Hepatocyte (in vitro differentiated cells): ENCODE data around the gene HSD17B8. TPM values are rescaled to one million over a fixed set of nuclear protein-coding genes. Genes with fewer than 3 reads are reported as not detected.

ENCODE experiments used
- DNase-seq: peaks from one replicate; pipeline ENCODE4 v3.0.0-alpha.2; 2016; ENCODE audit warnings: low spot score
- H2AFZ ChIP-seq: fragments of 200-600 bp; sonication (generic); 2 replicates; pipeline ENCODE4 v1.6.0; 2016; ENCODE audit warnings: antibody characterized with exemption, mild to moderate bottlenecking
- H3K27ac ChIP-seq: fragments of 200-600 bp; sonication (generic); 2 replicates; pipeline ENCODE4 v1.5.1; 2016; ENCODE audit warnings: mild to moderate bottlenecking
- H3K27me3 ChIP-seq: fragments of 200-600 bp; sonication (generic); 2 replicates; pipeline ENCODE4 v1.6.1; 2016
- H3K36me3 ChIP-seq: fragments of 200-600 bp; sonication (generic); replicated peaks from 2 replicates; pipeline ENCODE4 v1.5.1; 2016; ENCODE audit warnings: low read depth; ENCODE audit not compliant: insufficient read depth
- H3K4me1 ChIP-seq: fragments of 200-600 bp; sonication (generic); 2 replicates; pipeline ENCODE4 v1.5.1; 2016; ENCODE audit warnings: mild to moderate bottlenecking, moderate library complexity; ENCODE audit not compliant: insufficient read depth
- H3K4me2 ChIP-seq: fragments of 200-600 bp; sonication (generic); 2 replicates; pipeline ENCODE4 v1.6.0; 2016
- H3K4me3 ChIP-seq: fragments of 200-600 bp; sonication (generic); 2 replicates; pipeline ENCODE4 v1.5.1; 2016; ENCODE audit warnings: mild to moderate bottlenecking
- H3K79me2 ChIP-seq: fragments of 200-600 bp; sonication (generic); 2 replicates; pipeline ENCODE4 v1.6.0; 2017; ENCODE audit warnings: mild to moderate bottlenecking
- H3K9me2 ChIP-seq: fragments of 200-600 bp; sonication (generic); replicated peaks from 2 replicates; pipeline ENCODE4 v1.6.0; 2017; ENCODE audit warnings: mild to moderate bottlenecking; ENCODE audit not compliant: insufficient read depth
- H3K9me3 ChIP-seq: fragments of 200-600 bp; sonication (generic); 2 replicates; pipeline ENCODE4 v1.5.1; 2016; ENCODE audit warnings: low read depth, mild to moderate bottlenecking
- H4K20me1 ChIP-seq: fragments of 200-600 bp; sonication (generic); 2 replicates; pipeline ENCODE4 v1.6.0; 2016; ENCODE audit warnings: mild to moderate bottlenecking; ENCODE audit not compliant: insufficient read depth, poor library complexity, severe bottlenecking
- EZH2 ChIP-seq: fragments of 200-600 bp; sonication (generic); IDR thresholded peaks from 2 replicates; pipeline ENCODE4 v1.6.1; 2016; ENCODE audit warnings: antibody characterized with exemption, mild to moderate bottlenecking, borderline replicate concordance
- EZH2phosphoT487 ChIP-seq: fragments of 200-600 bp; sonication (generic); IDR thresholded peaks from one replicate; pipeline ENCODE4 v1.6.1; 2018; ENCODE audit warnings: antibody characterized with exemption, mild to moderate bottlenecking, low read depth, moderate library complexity; ENCODE audit not compliant: unreplicated experiment, severe bottlenecking
- WGBS: methylation state at CpG from one replicate; pipeline ENCODE4 v1.1.6; 2016; ENCODE audit warnings: low lambda C conversion rate; ENCODE audit errors: missing lambda C conversion rate; 5-methylcytosine and 5-hydroxymethylcytosine counted together
- polyA plus RNA-seq: library from polyadenylated mRNA; unstranded; fragments of >200 nt; fragmentation: Nextera tagmentation; extraction: Ambion mirVana; gene quantifications from 2 replicates; pipeline ENCODE4 v1.2.1, GENCODE V29; 2016
- total RNA-seq: library from RNA; depleted of rRNA; stranded (reverse); fragments of >200 nt; gene quantifications from 2 replicates; pipeline ENCODE4 v1.2.3, GENCODE V29; 2014
- TF ChIP-seq, protein P1 (sequence below): fragments of 200-600 bp; sonication (generic); IDR thresholded peaks from 2 replicates; pipeline ENCODE4 v1.5.1; 2016; ENCODE audit warnings: antibody characterized with exemption, mild to moderate bottlenecking; ENCODE audit not compliant: poor library complexity

Gene HSD17B8
- total and polyA plus RNA-seq, 2 experiments from 2014 or later = 6.0 to 12.9 TPM

DNA sequence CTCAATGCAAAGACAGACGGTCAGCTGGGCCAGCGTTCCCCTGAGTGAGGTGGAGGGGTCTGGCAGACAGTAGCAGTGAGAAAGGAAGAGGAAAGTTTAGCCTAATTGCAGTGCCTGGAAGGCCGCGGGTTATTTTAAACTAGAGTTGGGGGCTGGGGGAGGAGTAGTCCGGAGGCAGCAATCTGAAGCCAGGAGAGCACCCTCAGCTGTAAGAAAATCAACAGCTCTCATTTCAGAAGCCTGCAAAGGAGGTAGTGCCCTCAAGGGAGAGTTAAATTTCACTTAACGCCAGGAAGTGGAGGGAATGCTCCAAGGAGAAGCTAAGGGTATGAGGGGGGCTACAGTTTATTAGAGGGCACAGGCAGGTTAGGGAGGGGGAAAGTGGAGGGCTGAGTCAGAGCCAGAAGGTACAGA, 30.8 kb downstream of the HSD17B8 start:
- H3K4me2 ChIP-seq = no peak overlapping the region
- H3K36me3 ChIP-seq = no peaks in the 10 kb centered on the region
- no peaks in the 10 kb centered on the region for H3K79me2 ChIP-seq
- H3K27me3 ChIP-seq = peaks cover 2% of the 10 kb centered on the region
- no peaks in the 10 kb centered on the region for H4K20me1 ChIP-seq
- TF ChIP-seq EZH2phosphoT487 (no peak), EZH2 (no peak)
- TF ChIP-seq, protein P1, sequence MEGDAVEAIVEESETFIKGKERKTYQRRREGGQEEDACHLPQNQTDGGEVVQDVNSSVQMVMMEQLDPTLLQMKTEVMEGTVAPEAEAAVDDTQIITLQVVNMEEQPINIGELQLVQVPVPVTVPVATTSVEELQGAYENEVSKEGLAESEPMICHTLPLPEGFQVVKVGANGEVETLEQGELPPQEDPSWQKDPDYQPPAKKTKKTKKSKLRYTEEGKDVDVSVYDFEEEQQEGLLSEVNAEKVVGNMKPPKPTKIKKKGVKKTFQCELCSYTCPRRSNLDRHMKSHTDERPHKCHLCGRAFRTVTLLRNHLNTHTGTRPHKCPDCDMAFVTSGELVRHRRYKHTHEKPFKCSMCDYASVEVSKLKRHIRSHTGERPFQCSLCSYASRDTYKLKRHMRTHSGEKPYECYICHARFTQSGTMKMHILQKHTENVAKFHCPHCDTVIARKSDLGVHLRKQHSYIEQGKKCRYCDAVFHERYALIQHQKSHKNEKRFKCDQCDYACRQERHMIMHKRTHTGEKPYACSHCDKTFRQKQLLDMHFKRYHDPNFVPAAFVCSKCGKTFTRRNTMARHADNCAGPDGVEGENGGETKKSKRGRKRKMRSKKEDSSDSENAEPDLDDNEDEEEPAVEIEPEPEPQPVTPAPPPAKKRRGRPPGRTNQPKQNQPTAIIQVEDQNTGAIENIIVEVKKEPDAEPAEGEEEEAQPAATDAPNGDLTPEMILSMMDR = no peak
- no peak overlapping the region for H3K4me3 ChIP-seq
- no peak overlapping the region for H2AFZ ChIP-seq
- no peaks in the 10 kb centered on the region for H3K4me1 ChIP-seq
- no peak for DNase-seq
- no peaks in the 10 kb centered on the region for H3K9me3 ChIP-seq
- WGBS = 15% methylated on average over 6 of the region's 6 CpGs
- no peaks in the 10 kb centered on the region for H3K9me2 ChIP-seq
- no peak overlapping the region for H3K27ac ChIP-seq

DNA sequence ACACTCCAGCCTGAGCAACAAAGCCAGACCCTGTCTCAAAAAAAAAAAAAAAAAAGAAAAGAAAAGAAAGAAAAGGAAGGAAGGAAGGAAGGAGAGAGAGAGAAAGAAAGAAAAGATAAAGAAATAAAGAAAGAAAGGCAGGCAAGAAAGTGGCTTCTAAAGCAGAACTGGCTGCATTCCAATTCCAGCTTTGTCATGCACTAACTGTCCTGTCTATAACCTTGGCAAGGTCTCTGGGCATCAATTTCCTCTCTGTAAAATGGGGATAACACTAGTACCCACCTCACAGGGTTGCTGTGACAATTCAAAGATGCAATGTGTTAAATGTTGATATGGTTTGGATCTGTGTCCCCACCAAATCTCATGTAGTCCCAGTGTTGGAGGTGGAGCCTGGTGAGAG, 31.9 kb downstream of the HSD17B8 start:
- H3K4me3 ChIP-seq = no peak overlapping the region
- no peak overlapping the region for H2AFZ ChIP-seq
- TF ChIP-seq EZH2phosphoT487 (no peak), EZH2 (no peak)
- TF ChIP-seq, protein P1 = no peak
- H3K27ac ChIP-seq = no peak overlapping the region
- no peaks in the 10 kb centered on the region for H4K20me1 ChIP-seq
- H3K9me2 ChIP-seq = no peaks in the 10 kb centered on the region
- H3K9me3 ChIP-seq = no peaks in the 10 kb centered on the region
- H3K36me3 ChIP-seq = no peaks in the 10 kb centered on the region
- DNase-seq = no peak
- no peaks in the 10 kb centered on the region for H3K79me2 ChIP-seq
- no peaks in the 10 kb centered on the region for H3K4me1 ChIP-seq
- peaks cover 3% of the 10 kb centered on the region for H3K27me3 ChIP-seq
- H3K4me2 ChIP-seq = no peak overlapping the region

DNA sequence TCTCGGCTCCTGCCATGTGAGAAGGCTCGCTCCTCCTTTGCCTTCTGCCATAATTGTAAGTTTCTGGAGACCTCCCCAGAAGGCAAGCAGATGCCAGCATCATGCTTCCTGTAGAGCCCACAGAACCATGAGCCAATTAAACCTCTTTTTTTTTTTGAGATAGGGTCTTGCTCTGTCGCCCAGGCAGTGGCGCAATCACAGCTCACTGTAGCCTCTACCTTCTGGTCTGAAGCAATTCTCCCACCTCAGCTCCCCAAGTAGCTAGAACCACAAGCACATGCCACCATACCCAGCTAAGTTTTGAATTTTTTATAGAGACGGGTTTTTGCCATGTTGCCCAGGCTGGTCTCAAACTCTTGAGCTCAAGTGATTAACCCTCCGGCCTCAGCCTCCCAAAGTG, 32.4 kb downstream of the HSD17B8 start:
- Histone ChIP-seq H2AFZ (no peak overlapping the region), H3K9me2 (no peaks in the 10 kb centered on the region), H3K27ac (no peak overlapping the region), H3K4me1 (no peaks in the 10 kb centered on the region), H3K36me3 (no peaks in the 10 kb centered on the region), H3K4me3 (no peak overlapping the region), H3K9me3 (no peaks in the 10 kb centered on the region), H3K79me2 (no peaks in the 10 kb centered on the region), H3K4me2 (no peak overlapping the region), H3K27me3 (peaks cover 3% of the 10 kb centered on the region), H4K20me1 (no peaks in the 10 kb centered on the region)
- DNase-seq = no peak
- no peak for TF ChIP-seq EZH2phosphoT487
- TF ChIP-seq EZH2 = no peak
- TF ChIP-seq, protein P1 = no peak
- 93% methylated on average over 6 of the region's 6 CpGs for WGBS

DNA sequence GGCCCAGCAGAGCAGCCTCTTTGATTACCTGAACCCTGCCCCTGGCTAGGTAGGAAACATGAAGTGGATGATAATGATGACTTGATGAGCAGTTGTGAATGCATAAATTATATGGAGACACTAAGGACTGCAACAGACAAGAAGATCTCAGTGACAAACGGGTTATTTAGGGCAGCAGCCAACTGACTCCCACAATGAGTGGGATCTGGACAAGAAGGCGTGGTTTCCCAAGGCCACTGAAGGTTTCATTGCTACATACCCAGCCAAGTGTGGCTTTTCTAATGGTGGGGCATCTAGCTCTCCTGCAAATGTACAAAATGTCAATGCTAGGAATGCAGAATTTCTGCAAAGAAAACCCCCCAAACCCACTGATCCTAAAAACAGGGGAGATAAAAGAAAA, 33.3 kb downstream of the HSD17B8 start:
- no peak overlapping the region for H3K4me2 ChIP-seq
- peaks cover 7% of the 10 kb centered on the region for H3K27me3 ChIP-seq
- TF ChIP-seq, protein P1 = no peak
- TF ChIP-seq EZH2phosphoT487 (no peak), EZH2 (no peak)

More for the DNA sequence above, 33.3 kb downstream of the HSD17B8 start:
- DNase-seq = no peak
- Histone ChIP-seq H3K36me3 (no peaks in the 10 kb centered on the region), H3K27ac (no peak overlapping the region), H3K9me3 (no peaks in the 10 kb centered on the region), H4K20me1 (no peaks in the 10 kb centered on the region), H3K9me2 (no peaks in the 10 kb centered on the region), H3K4me3 (no peak overlapping the region), H2AFZ (no peak overlapping the region), H3K4me1 (no peaks in the 10 kb centered on the region), H3K79me2 (no peaks in the 10 kb centered on the region)
- 84% methylated on average over 2 of the region's 2 CpGs for WGBS
